ENCODE results near the gene CHAC2. TPM values are rescaled to one million over a fixed set of nuclear protein-coding genes. Genes with fewer than 3 reads are reported as not detected.
"Not testable (repeated sequence)": the region's sequence is repeated elsewhere in the genome, so short reads cannot be mapped to it uniquely, and the experiment has no call there.

Gene CHAC2
- total RNA-seq = 5.0 and 8.9 TPM in 2 replicates

DNA sequence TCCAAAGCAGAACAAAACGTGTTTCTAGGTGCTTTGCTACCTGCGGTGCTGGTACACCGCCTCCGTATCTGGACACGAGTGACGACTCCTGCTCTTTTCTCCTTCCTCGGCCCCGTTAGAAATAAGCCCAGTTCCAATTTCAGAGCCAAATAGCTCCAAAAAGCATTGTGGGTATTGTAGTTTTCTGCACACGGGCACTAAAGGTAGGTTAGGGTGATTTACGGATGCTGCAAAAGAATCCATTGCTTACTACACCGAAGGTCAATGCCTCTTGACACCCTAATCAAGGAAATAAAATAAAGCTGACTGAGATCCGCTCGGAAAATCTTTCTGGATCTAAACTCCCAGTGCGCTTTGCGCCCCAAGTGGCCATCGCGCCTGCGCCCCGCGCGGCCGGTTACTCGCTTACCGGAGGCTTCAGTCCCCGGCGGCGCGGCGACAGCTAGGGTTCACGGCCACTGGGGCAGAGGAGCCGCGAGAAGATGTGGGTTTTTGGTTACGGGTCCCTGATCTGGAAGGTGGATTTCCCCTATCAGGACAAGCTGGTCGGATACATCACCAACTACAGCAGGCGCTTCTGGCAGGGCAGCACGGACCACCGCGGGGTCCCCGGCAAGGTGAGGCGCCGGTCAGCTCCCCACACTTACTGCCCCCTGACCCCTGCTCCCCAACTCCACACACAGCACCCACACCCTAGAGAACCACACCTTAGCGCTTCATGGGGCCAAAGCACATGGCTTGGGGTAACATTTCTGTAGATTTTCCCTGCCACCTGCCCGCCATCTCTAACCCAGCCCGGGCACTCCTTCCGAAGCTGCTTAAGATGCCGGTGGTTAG is at the start of gene CHAC2:
Gene CHAC2 (plus strand): TSS at position 400 of the 837 bp plus-strand sequence. CDS start 83 bp downstream, at position 483.
- DNase-seq (ENCODE audit: low read depth in 2 of 2) = peak; percentile 87 to 89

DNA sequence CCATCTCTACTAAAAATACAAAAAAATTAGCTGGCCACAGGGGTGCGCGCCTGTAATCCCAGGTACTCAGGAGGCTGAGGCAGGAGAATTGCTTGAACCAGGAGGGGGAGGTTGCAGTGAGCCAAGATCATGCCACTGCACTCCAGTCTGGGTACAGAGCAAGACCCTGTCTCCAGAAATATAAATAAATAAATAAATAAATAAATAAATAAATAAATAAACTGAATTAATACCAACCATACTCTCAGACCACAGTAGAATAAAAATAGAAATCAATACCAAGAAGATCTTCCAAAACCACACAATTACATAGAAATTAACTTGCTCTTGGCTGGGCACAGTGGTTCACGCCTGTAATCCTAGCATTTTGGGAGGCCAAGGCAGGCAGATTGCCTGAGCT is 46.7 kb upstream of the CHAC2 start:
- not testable (repeated sequence) for DNase-seq (ENCODE audit: low read depth in 2 of 2)

DNA sequence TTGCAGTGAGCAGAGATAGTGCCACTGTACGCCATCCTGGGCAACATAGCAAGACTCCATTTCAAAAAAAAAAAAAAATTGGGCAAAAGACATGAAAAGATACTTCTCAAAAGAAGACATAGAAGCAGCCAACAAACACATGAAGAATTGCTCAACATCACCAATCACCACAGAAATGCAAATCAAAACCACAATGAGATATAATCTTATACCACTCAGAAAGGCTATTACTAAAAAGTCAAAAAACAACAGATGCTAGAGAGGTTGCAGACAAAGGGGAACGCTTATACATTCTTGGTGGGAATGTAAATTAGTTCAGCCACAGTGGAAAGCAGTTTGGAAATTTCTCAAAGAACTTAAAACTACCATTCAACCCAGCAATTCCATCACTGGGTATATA is 43.1 kb upstream of the CHAC2 start:
- DNase-seq (ENCODE audit: low read depth in 2 of 2) = no peak

DNA sequence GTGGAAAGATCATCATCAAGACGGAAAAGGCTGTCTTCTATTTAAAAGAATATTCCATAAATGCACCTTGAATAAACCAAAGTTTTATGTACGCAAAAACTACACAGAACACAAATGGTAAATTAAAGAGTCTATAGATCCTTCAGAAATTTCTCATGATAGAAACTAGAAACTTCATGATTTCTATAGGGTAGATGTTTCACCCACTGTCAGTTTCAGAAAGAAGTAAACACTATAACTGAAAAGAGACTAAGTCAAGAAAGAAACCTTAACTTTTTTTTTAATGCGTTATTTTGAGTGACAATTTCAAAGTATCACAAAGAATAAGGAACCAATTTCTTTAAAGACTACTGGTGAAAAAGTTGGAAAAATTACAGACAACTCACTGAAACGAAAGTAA is 41.9 kb upstream of the CHAC2 start:
- DNase-seq (ENCODE audit: low read depth in 2 of 2) = no peak

DNA sequence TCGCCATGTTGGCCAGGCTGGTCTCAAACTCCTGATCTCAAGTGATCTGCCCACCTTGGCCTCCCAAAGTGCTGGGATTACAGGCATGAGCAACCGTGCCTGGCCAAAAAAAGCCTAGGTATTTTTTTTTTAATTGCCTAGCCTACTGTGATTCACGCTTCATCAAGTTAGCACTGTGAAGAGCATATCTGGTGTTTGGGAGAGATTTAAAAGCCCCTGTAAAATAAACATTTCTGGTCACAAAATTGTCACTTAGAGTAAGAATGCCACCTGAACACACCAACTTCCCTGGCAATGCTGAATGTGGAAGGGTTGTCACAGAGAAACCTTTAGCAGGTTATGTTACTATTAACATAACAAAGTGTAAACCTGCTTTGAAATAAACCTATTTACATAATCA is 39.7 kb upstream of the CHAC2 start:
- no peak for DNase-seq (ENCODE audit: low read depth in 2 of 2)

DNA sequence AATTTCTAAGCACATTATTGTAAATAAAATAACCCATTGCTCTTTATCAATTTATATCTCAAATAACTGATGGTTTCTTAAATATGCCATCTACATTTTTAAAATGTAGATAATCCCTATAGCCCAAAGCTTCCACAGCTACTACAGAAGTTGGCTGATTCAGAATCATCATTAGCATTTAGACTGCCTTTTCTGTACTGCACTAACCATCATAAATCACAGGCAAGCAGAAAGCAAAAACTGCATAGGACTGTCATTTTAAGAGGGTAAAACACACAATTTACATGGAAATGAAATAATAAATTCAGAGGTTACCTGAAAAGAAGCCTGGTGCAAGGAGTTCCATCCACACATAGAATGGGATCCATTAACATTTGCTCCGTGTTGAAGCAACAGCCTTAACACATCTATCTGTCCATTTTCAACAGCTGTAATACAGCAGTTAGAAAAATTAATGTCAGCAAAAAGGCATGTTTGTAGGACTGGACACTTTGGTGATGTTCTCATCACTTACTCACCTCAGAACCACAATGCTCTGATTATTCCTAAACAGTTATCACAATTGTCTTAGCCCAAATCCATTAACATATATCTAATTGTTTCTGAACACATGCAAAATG is 38.4 kb upstream of the CHAC2 start:
- no peak for DNase-seq (ENCODE audit: low read depth in 2 of 2)

DNA sequence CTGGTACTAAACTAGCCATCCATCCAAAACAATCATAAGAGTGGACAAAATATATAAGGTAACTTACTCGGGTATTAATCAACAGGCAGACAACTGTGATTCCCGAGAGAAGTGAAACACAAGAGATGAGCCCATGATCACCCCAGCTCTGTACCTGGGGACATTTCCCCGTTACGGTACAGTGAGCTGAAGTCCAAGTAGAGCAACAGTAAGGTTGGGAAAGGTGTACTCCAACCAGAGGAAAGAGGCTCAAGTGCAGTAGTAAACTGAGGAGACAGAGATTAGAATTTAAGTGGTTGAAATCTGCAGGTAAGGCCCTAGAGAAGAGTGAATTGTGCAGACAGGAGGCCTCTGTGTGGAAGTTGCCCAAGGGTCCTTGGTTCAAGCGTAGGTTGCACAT is 30.5 kb upstream of the CHAC2 start:
- DNase-seq (ENCODE audit: low read depth in 2 of 2) = no peak

DNA sequence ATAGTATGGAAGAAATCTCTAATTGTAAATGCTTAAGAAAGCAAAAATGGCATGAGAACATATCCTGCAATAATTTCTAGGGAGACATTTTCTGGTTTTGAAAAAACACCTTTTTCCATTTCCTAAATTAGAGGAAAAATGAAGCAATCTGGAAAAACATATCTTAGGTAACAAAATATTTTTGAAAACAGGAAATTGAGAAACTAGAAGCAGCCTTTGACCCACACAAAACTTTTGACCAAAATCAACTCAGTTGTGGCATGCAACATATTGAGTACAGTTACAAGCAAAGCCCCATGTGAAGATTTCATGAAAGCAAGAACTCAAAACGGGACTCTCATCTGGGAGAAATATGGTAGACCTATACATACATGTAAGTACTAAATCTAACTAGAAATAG is 28.6 kb upstream of the CHAC2 start:
- DNase-seq (ENCODE audit: low read depth in 2 of 2) = peak in 1 of 2 donors; percentile 69

DNA sequence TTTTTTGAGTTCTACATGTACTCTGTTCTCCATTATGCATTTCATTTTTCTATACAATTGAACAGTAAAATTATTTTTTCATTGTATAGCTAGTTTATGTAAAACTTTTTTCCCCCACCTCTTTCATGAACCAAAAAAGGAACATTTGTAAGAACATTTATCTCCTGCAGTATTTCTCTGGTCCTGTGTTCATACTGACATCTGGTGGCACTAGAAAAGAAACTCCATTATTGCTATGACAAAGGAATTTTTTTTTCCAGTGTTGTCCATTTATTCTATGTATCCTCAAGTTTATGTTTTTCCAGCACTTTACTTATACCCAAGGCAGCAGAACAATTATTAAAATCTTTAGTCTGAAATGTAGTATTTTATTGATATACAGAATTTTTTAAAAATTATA is 27.4 kb upstream of the CHAC2 start:
- DNase-seq (ENCODE audit: low read depth in 2 of 2) = peak; percentile 48 to 80

DNA sequence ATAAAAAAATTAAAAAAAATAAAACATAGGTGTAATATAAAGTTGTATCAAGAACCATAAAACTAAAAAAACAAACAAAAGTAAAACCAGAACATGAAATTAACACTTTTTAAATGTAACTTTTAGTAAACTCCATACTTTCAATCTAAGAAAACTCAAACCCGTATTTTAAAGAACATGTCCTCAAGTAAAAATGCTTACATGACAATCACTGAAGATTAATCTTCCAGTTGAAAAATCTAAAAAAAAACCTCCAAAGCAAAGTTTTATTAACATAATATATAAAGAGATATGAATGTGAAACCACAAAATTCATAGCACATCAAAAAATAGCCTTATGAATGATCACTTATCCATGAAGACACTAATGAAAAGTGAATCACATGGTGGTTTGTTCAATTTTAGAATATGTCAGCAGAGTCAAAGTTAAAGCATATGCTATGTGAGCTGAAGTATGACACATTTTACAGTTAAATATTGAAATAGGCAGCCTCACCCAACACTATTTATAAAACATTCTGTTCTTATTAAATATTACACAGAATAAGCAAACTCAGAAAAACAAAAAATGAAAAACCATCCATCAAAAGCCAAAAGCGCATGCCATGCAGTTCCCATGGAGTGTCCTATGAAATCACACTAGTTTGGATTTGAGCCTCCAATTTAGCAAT is 23.1 kb upstream of the CHAC2 start:
- no peak for DNase-seq (ENCODE audit: low read depth in 2 of 2)

DNA sequence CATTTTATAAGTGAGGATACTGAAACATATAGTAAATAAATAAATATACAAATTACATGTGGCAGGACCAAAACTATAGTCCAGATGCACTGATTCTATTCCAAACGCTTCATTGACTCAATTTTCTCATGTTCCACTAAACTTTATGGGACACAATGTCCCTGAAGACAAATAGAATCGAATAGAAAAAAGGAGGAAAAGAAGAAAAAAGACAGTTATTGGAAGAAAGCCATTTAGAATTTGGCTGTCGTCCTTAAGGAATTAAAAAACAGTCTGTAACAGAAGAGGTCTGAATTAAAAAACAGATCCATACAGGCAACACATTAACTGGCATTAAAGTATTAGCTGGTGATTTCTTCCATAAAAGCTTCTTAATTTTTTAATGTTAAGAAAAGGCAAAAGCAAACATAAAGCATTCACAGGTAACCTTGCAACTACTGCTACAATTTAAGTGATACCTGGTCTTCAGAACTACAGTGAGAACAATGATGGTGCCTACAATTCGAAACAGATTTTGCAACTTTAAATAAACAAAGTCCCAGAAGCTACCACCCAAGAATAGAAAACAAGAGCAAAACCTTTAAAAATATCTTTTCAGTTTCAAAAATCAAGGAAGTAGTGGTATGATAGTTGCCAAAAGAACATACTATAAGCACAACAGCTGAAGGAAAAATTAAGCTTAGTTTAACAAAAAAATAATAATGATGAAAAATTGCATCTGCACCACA is 17.4 kb upstream of the CHAC2 start:
- no peak for DNase-seq (ENCODE audit: low read depth in 2 of 2)

DNA sequence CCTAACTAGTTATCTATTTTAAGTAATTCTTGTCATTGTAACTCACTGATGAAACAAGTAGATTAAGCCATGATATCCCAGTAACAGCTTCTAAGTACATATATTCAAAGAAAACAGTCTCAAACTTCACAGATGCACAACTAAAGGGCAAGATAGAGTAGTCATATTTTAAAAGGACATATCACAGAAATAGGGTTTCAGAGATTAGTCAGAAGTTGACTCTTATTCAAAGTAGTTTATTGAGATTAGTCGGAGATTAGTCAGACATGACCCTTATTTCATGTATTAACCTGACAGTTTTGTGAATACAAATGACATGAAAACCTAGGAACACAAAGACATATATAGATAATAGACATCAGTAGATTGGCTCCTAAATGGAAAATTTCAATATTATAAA is 15.9 kb upstream of the CHAC2 start:
- DNase-seq (ENCODE audit: low read depth in 2 of 2) = peak in 1 of 2 donors; percentile 36

DNA sequence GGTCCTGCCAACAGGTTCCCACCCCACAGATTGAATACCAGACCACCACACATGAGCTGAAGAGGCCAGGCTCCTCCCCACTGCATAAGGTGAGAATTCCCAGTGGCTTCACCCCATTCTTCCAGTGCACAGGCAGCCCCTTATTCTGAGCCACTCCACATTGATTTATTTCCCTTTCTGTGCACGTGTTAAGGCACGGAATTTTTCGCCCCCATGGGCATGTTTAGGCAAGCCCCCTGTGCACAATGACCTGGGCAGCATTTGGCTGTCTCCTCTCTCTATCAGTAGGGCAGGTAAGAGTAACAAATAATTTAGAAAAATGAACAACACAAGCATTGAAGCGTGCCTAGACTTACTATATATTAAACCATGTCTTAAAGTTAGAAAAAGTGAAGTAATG is 15.2 kb upstream of the CHAC2 start:
- DNase-seq (ENCODE audit: low read depth in 2 of 2) = no peak

DNA sequence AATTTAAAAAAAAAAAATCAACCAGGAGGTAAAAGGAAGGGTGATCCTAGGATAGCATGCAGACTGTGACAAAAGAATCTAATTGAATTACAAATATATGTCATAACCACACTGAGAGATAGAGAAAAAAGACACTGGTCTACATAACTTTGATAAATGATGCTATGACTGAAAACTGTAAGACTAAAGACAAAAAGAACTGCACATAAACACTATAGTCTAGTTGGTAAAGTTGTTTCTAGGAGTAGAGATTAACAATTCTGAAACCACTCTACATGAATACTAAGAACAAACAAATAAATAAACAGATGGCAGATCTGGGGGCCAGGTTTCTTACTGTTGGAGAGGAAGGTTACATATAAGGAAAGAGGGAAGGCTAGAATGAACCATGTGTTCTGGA is 14.6 kb upstream of the CHAC2 start:
- no peak for DNase-seq (ENCODE audit: low read depth in 2 of 2)

DNA sequence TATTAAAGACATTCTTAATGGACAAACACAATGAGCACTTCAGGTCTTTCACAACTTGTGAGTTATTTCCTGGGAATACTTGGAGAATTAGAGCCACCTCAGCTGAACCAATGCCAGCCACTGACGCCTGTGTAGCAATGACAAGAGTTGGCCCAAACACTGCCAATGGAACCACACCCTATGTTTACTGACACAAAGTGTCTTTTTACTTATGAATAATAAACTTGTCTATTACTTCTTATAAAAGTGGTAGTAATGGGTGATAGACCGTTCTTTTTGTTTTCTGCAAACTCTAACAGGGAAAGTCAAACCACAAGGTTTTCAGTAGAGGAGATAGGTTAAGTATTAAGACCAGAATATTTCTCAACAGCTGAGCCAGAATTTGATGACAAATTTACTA is 12.5 kb upstream of the CHAC2 start:
- peak in 1 of 2 donors; percentile 27 for DNase-seq (ENCODE audit: low read depth in 2 of 2)

DNA sequence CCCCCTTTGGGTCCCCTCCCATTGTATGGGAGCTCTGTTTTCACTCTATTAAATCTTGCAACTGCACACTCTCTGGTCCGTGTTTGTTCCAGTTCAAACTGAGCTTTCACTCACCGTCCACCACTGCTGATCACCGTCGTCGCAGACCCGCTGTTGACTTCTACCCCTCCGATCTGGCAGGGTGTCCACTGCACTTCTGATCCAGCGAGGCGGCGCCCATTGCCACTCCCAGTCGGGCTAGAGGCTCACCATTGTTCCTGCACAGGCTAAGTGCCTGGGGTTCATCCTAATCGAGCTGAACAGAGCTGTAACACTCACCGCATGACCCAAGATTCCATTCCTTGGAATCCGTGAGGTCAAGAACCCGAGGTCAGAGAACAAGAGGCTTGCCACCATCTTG is 11.0 kb upstream of the CHAC2 start:
- DNase-seq (ENCODE audit: low read depth in 2 of 2) = no peak

DNA sequence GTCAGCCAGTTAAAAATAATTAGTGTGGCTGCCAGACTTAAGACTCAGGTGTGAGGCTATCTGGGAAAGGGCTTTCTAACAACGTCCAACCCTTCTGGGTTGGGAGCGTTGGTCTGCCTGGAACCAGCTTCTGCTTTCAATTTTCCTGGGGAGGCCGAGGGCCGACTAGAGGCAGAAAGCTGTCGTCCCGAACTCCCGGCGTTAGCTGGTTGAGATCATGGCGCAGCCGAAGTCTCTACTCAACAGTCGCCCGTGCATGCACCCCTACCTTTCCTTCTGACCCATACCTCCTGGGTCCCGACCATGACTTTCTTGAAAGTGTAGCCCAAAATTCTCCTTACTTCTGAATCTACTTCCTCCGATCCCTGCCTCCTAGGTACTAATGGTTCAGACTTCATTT is 10.4 kb upstream of the CHAC2 start:
- DNase-seq (ENCODE audit: low read depth in 2 of 2) = not testable (repeated sequence)

DNA sequence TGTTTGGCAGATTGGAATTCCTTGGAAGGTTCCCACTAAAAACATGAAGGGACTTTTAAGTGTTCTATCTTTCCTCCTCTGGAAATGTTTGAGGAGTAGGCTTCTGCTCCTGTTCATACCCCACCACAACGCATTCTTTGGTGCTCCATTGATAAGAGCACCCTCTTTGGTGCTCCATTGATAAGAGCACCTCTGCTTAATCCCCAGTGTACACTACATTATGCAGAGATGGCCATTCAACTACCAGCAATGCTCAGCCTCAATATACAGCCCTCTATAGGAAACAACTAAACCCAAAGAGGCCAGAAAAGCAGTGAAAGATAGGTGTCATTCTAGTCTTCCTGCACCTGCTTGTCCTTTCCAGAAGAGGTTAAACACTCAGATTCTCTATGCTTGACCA is 1.8 kb upstream of the CHAC2 start:
- DNase-seq (ENCODE audit: low read depth in 2 of 2) = no peak

DNA sequence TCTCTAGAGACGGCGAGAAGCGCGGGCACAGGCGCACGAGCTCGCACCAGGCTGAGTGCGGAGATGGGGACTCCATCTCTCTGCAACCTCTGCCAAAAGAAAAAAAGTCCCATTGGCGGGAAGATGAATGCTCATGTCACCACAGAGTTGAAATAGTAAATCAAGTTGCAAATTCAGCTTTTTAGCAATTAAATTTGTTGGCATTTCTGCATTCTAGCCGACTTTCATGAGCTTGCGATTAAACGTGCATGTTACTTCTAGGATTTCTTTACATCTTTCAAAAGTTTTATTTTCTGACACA is 588 bp downstream of the CHAC2 start:
- DNase-seq (ENCODE audit: low read depth in 2 of 2) = peak in 1 of 2 donors; percentile 8

DNA sequence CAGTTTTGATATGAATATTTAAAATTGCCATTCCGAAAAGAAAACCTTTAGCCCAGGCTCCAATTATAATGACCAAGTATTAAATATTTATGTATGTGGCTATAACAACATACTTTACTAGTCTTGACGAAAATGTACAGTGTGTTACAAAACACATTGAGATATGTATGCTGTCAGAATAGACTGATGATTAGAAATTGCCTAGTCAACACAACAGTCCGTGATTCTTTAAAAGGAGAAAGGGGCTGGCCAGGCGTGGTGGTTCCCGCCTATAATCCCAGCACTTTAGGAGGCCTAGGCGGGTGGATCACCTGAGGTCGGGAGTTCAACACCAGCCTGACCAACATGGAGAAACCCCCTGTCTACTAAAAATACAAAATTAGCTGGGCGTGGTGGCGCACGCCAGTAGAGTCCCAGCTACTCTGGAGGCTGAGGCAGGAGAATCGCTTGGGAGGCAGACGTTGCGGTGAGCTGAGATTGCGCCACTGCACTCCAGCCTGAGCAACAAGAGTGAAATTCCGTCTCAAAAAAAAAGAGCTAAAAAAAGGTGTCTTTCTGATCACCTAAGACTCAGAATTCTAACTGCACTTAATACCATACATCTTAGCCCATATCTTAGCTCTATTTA is 1.8 kb downstream of the CHAC2 start:
- no peak for DNase-seq (ENCODE audit: low read depth in 2 of 2)

DNA sequence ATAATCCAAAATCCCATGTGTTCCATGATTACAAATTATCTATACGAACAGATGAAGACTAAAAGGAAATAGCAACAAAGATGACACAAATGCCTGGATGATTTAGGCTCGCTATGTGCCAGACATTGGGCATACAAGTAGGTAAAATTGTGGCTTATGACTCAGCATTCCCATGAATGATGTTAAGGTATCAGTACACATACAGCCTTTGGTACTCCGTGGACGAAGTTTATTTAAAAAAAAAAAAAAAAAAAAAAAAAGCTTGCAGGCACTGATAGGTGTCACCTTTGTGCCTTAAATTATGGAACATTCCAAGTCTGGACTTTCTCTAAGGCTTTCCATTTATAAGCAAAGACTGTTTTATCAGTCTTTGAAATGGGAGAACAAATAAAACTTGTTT is 2.7 kb downstream of the CHAC2 start:
- DNase-seq (ENCODE audit: low read depth in 2 of 2) = peak in 1 of 2 donors; percentile 60

DNA sequence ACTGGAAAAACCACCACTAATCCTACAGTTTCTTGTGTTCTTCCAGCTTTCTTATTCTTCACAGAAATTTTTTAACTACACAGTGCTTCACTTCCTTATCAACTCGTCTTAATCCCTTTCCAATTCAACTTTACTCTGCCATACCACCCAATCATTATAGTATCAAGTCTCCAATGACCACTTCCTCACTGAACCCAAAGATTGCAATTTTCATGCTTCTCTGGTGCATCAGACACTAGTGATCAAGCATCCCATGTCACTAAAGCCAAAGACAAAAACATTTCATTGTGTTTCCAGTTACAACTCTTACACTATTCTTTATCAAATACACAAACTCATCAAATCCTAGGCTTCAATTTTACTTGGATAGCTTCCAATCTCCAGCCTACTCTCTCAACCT is 9.5 kb downstream of the CHAC2 start:
- no peak for DNase-seq (ENCODE audit: low read depth in 2 of 2)

Measured in lung microvascular endothelial cell (primary cell).